Activated CD8-positive, alpha-beta memory T cell treated with anti-CD3 and anti-CD28 coated beads for 48 hours (primary cell): ENCODE results near the gene TCEAL5.
"Not testable (repeated sequence)": the region's sequence is repeated elsewhere in the genome, so short reads cannot be mapped to it uniquely, and the experiment has no call there.

Experiments
- DNase-seq, 3 experiments: peaks; one replicate each; pipeline ENCODE4 v3.0.0-alpha.2; 2020; ENCODE audit warnings: low read depth in 2 of 3, low spot score in 2 of 3

TCEAL5 gene, protein sequence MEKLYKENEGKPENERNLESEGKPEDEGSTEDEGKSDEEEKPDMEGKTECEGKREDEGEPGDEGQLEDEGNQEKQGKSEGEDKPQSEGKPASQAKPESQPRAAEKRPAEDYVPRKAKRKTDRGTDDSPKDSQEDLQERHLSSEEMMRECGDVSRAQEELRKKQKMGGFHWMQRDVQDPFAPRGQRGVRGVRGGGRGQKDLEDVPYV

GRCh38 chrX:103276581-103277002 is at the start of gene TCEAL5:
TSS of gene TCEAL5 (minus strand) at chrX:103276750. CDS start at chrX:103274563, 2,187 bp downstream.
- no peak for DNase-seq

- DNase-seq: no peak
Observed at GRCh38 chrX:103311399-103311780, 34.8 kb upstream of the TCEAL5 start.

DNA sequence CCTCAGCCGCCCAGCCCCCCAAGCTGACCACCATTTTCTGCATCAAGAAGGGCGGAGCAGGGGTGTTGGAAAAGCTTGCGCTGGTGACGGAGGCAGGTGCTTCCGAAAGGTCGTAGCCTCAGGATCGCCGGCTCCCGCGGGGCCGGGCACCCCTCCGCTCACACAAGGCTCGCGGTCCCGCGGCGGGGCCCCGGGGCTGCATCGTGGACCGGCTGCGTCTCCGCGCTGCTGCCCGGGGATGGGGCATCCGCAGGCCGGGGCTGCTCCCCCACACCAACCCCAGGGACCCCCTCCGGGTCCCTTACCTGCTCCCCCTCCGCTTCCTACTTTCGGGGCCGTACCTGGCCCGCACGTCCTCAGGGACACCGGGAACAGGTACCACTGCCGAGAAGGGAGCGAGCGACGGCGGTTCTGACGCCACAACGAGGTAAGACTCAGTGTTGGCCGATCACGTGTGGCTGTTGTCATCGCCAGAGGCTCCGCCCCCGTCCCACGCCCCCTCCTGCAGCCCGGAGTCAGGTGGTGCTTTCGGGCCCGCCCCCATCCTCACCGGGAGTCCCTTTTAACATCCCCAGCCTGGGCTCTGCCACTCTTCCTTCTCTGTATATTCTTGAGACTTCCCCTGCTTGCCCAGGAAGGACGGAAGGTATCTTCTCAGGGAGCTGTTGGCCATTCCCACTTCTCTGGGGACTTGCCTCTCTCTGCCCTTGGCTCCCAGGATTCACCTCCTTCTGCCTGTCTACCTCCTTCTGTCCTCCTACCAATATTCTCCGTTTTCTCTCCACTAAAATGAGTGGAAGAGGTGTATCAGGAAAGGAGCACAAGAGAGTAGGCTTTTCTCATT is 34.2 kb upstream of the TCEAL5 start, which contains the start of gene BEX2:
Gene BEX2, minus strand, starts transcription at position 436 of the 844 bp plus-strand sequence. CDS start 1,014 bp downstream, outside the sequence.
- DNase-seq: peak; percentile 23 to 39 (median 33)

GRCh38 chrX:103309860-103310554 is 33.5 kb upstream of the TCEAL5 start:
- no peak for DNase-seq

DNA sequence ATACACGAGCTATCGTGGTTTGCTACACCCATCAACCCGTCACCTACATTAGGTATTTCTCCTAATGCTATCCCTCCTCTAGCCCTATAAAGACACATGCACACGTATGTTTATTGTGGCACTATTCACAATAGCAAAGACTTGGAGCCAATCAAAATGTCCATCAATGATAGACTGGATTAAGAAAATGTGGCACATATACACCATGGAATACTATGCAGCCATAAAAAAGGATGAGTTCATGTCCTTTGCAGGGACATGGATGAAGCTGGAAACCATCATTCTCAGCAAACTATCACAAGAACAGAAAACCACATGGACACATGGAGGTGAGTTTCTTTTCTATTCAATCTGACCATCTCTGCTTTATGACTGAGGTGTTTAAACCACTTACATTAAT is 29.1 kb upstream of the TCEAL5 start:
- DNase-seq: not testable (repeated sequence)

DNA sequence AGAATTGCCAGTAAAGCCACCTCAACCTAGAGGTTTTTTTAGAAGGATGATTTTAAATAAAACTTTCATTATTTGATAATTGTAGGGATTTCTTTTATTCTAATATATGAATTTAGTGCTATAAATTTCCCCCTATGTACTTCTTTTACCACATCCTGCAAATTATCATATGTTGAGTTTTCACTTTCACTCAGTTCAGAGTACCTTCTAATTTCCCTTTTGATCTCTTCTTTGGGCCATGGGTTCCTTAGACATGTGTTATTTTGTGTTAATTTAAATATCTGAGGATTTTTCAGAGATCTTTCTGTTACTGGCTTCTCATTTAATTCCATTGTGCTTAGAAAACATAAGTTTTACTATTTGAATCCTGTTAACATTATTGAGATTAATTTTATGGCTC is 28.2 kb upstream of the TCEAL5 start:
- DNase-seq: no peak

DNA sequence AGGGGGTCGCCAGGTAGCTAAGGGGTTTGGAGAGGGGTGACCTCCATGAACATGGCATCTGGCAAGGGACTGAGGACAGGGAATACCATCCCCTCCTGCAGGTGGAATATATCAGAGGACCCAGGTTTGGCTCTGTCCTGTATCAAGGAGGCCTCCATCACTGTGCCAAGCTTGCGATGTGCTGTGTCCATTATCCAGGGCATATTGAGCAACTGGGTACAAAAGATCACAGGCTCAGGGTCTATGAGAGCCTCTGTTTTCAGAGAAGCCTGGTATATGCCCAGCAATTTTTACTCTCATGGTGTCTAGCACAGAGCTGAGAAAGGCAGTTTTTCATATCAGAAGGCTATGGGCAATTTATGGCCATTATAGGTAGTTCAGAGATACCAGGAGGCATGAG is 16.6 kb upstream of the TCEAL5 start:
- no peak for DNase-seq

- DNase-seq: no peak
Observed at GRCh38 chrX:103279624-103280023, 3.1 kb upstream of the TCEAL5 start.

DNA sequence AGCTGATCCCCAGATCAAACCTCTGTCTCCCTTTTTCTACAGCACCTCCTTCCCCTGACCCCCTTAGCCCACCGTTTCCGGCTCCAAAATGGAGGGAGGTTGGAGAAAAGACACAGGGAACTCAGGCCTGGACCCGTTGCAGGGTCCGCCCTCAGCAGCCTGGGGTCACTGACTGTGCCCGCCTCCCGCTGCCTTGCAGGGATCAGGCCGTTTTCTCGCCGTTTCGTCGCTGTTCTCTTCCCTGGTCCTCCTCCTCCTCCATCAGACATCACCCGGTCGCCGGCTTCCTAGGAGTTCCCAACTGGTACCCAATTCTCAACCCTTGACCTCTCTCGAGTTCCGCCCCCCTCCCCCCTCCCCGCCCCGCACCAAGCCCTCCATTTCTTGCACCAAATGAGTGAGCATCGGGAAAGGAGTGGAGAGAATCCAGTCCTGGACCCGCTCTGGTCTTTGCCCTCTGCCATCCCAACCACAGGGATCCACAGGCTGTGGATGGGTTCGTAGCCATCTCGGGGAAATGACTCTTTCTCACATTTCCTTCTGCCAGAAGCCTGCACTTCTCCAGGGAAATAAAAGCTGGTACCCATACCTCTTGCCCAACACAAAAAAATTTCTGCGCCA is 493 bp downstream of the TCEAL5 start:
- DNase-seq: no peak

DNA sequence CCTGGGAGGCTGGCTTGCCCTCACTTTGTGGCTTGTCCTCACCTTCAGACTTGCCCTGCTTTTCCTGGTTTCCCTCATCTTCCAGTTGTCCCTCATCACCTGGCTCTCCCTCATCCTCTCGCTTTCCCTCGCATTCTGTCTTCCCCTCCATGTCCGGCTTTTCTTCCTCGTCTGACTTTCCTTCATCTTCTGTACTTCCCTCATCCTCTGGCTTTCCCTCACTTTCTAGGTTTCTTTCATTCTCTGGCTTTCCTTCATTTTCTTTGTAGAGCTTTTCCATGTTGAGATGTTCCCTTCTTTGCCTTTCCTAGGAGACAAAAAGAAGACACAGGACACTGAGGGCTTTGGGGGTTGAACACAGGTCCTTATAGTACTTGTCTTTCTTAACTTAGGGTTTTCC is 2.3 kb downstream of the TCEAL5 start:
- no peak for DNase-seq

DNA sequence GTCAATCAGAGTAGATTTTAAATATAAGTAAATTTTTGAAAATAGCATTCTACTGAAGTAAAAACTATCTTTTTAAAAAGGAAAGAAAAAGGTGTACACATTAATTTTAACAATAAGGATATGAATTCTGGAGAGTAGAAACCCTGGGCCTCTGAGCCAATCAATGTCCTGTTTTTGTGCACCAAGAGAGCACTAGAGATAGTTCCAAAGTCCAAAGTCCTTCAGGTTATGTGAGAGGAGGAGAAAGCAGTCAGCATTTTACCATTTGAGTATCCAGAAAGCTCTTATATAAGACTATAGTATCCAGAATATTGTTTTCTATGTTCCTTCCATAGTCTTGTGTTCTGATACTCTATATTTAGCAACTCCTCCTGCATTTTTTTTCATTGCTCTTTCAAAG is 18.3 kb downstream of the TCEAL5 start:
- DNase-seq: no peak

- DNase-seq: no peak
Observed at GRCh38 chrX:103256651-103257050, 19.9 kb downstream of the TCEAL5 start.

DNA sequence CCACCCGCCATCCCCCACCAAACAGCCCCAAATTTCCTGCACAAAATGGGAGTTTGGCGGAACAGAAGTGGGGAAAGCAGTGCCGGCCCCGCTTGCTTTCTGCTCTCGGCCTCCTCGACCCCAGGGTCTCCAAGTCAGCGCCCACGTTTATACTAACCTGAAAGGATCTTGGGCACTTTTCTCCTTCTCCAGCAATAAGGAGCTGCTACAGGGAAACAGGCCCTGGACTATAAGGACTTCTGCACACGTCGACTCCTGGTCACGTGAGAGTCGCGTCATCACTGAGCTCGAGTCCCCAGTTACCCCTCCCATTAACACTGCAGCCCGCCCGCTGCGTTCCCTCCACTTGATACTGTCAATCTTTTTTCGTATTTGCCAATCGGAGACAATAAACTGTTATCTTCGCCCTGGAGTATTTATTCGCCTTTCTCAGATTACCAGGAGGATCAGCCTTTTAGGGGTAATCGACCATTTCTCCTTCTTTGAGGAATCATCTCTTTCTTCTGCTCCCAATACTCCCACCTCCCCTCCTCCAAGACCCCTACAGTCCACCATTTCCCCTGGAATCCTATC is 21.5 kb downstream of the TCEAL5 start, which contains the start of gene TCEAL8:
Gene TCEAL8, minus strand, starts transcription at position 235 of the 573 bp plus-strand sequence. CDS start 1,176 bp downstream, outside the sequence.
- DNase-seq: peak in 1 of 3 experiments; percentile 36

DNA sequence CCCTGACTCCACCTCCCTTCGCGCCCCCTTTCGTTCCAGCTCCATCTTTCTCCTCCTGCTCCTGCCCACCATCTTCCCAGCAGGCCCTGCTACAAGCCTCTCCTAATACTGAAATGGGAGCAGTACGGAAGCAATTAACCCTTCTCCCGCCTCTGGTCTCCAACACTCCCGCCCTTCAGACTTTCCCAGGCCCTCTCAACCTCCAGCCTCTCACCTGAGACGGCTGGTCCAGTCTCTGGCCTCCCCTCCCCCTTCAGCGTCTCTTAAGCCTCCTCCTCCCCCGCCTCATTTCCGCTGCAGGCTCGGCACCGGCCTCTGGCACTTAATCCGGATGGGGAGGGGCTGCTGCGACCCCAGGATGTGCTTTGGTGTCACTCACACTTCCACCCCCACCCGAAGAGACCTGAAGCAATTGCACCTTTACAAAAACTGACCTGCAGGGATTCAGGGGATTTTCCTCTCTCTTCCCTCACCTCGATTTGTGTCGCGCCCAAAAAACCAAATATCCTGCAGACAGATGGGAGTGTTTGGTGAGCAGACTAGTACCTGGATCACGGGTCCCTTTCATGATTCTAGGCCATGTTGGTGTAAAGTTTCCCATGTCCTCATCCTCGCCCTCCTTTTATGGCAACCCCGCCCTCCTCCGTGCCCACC is 22.3 kb downstream of the TCEAL5 start:
- DNase-seq: no peak

DNA sequence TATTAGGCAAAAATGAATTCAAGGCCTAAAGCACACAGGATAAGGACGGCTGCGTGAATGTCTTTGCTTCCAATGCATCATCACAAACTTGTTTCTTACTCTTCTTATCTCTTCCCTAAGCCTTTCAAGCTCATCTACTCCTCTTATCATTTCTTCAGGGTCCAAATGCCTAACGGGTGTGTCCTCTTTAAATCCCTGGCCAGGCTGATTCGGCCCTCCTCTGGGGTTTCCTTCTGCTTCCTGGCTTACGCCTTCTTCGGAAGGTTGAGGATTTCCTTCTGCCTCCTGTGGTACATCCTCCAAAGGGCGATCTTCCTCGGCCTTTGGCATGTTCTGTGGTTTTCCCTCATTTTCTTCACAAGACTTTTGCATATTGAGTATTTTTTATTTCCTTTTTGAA is 22.9 kb downstream of the TCEAL5 start:
- DNase-seq: no peak

- DNase-seq: no peak
Observed at GRCh38 chrX:103250977-103251376, 25.6 kb downstream of the TCEAL5 start.

GRCh38 chrX:103249805-103250204 is 26.7 kb downstream of the TCEAL5 start:
- no peak for DNase-seq

GRCh38 chrX:103248553-103248952 is 28.0 kb downstream of the TCEAL5 start:
- DNase-seq: no peak

DNA sequence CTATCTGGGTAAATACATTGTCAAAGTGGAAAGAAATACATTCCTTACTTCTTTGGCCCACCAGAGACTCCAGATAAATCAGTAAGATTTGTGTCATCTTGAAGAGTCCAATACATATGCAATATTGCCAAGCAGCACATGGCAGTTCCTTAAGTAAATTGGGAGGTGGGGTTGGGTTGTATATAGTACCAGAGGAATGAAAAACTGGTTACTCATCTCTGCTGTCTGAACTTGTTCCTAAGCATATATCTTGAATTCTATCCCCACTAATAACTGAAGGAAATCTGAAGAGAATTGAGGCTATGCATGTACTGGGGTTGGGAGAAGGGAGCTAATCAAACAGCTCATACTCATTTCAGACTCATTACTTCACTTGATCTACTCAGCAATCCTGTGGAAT is 36.4 kb downstream of the TCEAL5 start:
- no peak for DNase-seq

- DNase-seq: no peak
Observed at GRCh38 chrX:103236296-103236695, 40.3 kb downstream of the TCEAL5 start.
